Islet of Langerhans (tissue), 1 donor: ENCODE measurements around the gene MEIS2.

Experiments
- FAIRE-seq: peaks from one replicate; lab custom pipeline; 2011; peaks lifted over from hg19 to GRCh38; lab: Jason Lieb, UNC

The MEIS2 gene

DNA sequence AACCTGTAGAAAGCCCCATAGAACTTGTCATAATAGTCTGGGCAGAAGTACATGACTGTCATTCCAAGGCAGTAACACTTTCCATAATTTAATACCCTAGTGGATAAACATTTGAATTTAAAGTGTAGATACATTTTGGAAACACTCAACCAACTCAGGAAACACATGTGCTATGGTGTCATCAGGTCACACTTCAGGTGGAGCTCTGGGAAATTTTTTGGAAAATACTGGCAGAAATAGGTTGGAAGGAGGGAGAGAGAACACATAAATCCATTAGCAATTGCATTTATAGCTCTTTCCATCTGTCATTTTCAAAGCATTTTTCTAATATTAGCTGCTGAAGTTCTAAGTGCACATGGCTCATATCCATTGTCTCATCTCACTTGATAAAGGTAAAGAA is 135.7 kb downstream of the MEIS2 start:
- FAIRE-seq: no peak

GRCh38 chr15:36961956-36962355 is 138.4 kb downstream of the MEIS2 start:
- FAIRE-seq: peak; percentile 9

DNA sequence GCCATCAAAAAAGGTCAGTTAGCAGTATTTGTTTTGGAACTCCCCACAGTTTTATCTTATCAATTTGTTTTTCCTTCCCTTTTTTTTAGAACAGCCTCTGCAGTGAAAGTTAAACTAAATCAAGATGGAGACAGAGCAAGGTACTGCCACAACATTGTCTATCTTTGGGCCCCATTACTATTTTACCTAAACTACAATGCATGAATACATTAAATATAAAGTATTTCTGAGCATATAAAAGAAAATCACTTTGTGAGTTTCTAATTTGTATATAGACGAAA is 139.5 kb downstream of the MEIS2 start:
- peak; percentile 84 for FAIRE-seq

- peak; percentile 73 for FAIRE-seq
Measured at GRCh38 chr15:36960179-36960946, 140.0 kb downstream of the MEIS2 start.

DNA sequence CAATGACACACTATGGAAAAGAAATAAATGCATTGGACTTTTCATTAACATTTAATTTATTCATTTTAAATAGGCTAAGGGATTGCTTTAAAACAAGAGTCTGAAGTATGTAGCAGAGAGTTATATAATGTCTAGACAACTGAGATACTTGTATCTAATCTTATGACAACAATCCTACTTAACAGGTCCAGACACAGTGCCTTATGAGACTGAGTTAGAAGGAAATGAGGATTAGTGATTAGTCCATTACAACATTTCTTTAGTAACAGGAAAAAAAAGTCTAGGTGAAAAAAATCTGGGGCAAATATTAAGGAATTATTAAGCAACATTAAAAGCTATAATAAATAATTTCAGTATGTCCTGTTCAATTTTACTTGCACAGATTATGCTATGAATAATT is 140.6 kb downstream of the MEIS2 start:
- FAIRE-seq: peak; percentile 72

- FAIRE-seq: no peak
Measured at GRCh38 chr15:36958606-36959005, 141.7 kb downstream of the MEIS2 start.

DNA sequence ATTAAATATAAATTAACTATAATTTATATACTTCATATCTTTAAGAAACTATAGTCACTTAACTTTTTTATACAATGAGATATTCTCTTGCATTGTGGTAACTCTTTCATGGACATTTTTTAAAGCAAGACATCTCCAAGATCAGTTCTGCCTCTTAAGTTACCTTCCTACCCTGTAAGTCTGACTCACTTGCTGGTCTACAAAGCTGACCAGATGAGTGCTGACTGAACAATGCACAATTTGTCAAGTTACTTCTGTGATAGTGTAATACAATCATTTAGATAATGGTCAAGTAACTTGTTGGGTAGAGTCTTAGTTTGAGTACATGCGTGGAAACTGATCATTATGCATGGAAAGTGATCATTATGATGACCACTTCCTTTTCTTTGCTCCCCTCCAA is 145.9 kb downstream of the MEIS2 start:
- FAIRE-seq: peak; percentile 62

GRCh38 chr15:36953346-36953745 is 147.0 kb downstream of the MEIS2 start:
- no peak for FAIRE-seq

GRCh38 chr15:36951731-36952247 is 148.6 kb downstream of the MEIS2 start:
- peak; percentile 99 for FAIRE-seq

DNA sequence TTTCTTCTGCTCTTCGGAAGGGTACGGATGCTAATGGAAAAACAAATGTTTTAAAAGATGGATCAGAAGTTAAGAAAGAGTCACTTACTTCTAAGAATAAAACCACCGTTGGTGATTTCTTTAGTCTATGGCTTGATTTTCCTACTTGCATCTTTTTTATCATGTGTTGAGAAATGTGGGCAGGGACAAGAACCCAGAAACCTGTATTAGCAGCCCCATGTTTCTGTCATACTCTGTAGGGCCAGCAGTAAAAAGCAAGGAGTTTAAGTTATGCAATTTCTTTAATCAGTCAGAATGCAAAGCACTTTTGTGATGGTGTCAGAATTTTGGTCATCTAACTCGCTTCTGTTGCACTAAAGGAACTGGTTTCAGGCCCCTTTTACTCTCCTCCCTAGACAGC is 150.0 kb downstream of the MEIS2 start:
- no peak for FAIRE-seq

DNA sequence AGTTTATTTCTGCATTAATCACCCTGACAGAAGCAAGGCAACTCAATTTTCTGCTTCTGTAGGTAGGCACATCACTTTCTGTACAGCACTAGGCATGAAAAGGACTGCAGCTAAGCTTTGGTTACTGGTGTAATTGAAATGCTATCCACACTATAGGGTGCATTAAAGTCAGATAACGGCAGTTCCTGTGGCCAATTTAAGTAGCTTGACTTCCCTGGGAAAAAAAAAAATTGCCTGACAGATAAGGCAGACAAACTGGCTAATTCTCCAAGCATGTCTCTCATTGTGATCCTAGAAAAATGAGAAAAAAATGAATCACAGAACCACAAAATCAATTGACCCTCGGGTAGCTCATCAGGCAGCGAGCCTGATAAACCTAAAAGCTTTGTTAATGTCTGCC is 151.4 kb downstream of the MEIS2 start:
- no peak for FAIRE-seq

GRCh38 chr15:36947035-36947719 is 153.2 kb downstream of the MEIS2 start:
- FAIRE-seq: no peak

DNA sequence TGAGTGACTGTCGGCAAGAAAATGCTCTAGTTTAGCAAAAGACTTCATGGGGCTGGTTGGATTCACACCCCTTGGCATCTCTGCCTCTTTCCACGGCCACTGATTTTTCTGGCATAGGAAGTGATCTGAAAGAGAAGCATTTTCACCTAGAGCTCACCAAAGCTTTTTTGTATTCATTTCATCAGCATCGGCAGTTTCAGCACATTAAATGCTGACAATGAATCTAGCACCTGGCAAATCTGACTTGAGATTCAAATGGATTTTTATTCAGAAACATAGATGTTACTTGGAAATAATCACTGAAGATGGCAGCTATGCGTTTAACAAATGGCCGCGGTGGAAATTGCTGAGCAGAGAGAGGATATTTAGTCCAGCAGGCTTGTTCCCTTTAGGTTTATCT is 155.9 kb downstream of the MEIS2 start:
- no peak for FAIRE-seq

DNA sequence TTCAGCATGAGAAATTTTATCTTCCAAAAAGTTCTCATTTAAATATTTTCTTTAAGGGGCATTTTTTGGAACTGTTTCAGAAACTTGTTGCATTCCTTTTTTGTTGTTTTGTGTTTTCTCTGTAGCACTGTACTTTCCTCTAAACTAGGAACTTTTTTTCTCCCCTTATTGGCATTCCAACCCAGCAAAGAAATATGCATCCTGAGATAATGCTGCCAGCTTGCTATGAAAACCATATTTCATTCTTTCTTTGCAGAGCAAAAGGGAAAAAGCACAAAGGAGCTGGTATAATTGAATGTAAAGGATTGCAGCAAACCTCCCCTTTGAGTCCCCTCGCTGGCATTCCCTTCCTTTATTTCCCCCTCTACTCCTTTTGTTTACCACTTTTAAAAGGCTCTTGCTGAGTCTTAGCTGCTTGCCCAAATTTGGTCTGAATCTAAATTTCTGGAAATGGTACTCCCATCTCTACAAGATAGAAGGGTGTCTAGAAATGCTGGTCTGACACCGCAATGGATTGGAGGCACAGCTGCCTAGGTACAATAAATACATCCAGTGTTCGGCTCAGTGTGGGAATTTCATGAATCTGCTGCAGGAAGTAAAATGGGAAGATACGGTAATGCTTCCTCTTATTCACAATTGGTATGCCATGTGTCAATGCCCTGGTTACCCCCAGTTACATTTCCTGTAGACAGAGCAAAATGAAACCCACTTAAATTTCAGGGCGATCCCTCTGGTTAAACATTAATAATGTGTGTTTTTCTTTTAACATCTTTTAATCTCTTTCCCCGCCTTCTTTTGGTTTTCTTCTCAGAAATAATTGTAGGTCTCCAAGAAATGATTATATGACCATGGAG is 156.6 kb downstream of the MEIS2 start:
- no peak for FAIRE-seq

DNA sequence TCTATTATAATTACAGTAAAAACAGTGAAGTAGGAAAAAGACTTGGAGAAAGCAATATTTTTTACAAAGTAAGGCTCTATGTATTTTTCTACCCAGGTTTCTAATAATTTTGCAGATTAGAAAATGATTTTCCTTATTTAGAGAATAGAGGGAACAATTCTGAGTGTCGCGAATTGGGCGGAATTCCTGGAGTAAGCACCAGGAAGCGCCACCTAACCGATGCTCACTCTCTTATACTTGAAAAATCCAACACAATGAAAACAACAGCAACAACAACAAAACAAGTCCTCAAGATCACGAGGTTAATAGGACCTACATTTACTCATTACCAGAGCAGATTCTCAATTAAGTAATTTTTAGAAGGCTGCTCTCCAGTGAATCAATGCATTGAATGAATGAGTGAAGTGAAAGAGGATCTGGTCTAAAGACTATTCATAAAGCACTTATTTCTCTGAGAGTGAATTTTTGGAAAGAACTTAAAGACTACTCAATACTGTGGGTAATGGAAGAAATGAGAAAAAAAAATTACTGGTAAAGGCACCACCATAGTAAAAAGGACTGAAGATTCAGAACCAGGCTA is 158.0 kb downstream of the MEIS2 start:
- FAIRE-seq: no peak

GRCh38 chr15:36941798-36942197 is 158.6 kb downstream of the MEIS2 start:
- peak; percentile 70 for FAIRE-seq

GRCh38 chr15:36940636-36941260 is 159.6 kb downstream of the MEIS2 start:
- no peak for FAIRE-seq

GRCh38 chr15:36940219-36940618 is 160.1 kb downstream of the MEIS2 start:
- no peak for FAIRE-seq

GRCh38 chr15:36938764-36939163 is 161.6 kb downstream of the MEIS2 start:
- FAIRE-seq: no peak

- FAIRE-seq: no peak
Measured at GRCh38 chr15:36938131-36938530, 162.2 kb downstream of the MEIS2 start.

DNA sequence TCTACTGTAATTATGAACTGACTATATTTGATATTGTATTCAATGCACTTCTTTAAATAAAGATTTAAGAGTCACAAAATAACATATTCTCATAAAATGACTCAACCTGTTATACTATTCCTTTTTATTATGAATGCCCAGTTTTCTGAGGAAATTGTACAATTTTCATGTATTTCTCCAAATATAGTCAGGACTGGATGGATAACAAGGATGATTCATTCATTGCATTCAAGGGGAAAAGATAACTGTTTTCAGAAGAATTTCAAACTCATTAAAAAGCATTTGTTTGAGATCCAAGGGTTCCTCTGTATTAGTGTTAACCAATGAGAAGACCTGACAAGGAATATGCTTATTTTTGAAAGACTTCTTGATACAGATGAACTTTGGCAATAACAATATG is 163.7 kb downstream of the MEIS2 start:
- FAIRE-seq: peak; percentile 85
